HG02981 (cell line): ENCODE data around the gene ZCCHC24.
A peak's percentile ranks its signal among the peaks of the same experiment; 100 is the strongest.
"Not testable (repeated sequence)": the region's sequence is repeated elsewhere in the genome, so short reads cannot be mapped to it uniquely, and the experiment has no call there.

Experiments used
- ATAC-seq: cut with Tn5 transposase; IDR thresholded peaks from one replicate; pipeline ENCODE4 v1.9.1; 2021; ENCODE audit warnings: mild to moderate bottlenecking, moderate library complexity; ENCODE audit not compliant: unreplicated experiment

The ZCCHC24 gene

DNA sequence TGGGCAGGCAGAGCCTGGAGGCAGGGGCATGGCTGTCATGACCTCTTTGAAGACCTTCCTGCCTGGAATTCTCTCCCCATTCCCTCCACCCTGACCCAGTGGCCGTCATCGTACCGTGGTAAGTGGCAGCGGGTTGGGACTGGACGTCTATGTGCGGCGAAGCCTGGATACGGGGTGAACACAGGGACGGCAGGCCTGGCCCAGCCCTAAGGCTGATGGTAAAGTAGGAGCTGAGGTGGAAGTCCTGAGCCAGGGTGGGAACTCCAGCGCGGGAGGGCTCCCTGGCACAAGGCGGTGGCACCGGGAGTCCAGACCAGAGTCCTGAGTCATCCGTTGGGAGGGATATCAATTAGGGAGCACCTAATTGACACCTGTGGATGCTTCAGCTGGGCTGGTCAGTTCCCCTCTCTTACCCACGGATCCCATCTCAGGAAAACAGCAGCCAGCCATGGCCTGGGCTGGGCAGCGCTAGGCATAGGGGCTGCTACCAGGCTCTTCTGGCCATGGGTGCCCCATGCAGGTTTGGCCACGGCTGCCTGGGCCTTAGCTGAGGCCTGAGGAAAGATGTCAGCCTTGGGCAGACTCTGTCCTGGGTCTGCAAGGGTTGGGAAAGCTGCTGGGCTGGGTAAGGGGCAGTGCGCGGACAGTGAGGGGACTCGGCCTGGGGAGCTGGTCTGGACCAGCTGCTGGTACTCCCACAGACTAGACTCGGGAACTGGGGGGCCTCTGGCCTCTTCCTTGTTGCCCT is 94.8 kb downstream of the ZCCHC24 start:
- ATAC-seq: no peak

- ATAC-seq: no peak
These were observed 95.5 kb downstream of the ZCCHC24 start for GRCh38 chr10:79349766-79350406.

- ATAC-seq: no peak
These were observed 96.3 kb downstream of the ZCCHC24 start for GRCh38 chr10:79349072-79349491.

DNA sequence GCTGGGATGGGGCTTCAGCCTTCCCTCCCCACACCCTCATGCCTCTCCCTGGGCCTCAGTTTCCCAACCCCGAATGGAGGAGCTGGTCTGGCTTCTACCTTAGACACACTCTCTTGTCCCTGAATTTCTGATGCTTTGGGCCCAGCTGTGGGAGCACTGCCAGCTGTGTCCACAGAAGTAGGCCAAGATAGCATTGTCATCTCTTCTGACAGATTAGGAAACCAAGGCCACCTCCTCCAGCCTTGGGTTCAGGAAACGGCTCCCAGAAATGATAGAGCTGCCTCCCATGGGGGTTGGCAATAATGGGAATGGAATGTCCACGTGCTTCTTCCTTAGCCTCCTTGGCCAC is 96.8 kb downstream of the ZCCHC24 start:
- no peak for ATAC-seq

- peak; percentile 59 for ATAC-seq
These were observed 97.4 kb downstream of the ZCCHC24 start for GRCh38 chr10:79347894-79348639.

DNA sequence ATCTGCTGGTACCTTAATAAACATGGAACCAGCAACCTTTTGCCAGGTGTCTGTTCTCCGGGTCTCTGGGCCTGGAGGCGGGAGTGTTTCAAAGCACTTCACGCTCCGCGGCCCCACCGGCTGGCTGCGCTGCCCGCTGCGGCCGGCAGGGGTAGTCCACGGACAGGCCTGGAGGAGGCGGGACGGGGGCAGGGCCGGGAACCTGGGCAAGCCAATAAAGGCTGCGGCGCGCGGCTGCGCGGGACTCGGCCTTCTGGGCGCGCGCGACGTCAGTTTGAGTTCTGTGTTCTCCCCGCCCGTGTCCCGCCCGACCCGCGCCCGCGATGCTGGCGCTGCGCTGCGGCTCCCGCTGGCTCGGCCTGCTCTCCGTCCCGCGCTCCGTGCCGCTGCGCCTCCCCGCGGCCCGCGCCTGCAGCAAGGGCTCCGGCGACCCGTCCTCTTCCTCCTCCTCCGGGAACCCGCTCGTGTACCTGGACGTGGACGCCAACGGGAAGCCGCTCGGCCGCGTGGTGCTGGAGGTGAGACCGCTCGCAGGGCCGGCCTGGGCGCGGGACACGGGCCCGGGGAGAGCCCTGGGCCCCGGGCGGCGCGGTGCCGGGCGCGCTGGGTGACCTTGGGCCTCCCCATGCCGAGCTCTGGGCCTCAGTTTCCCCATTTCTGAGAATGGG is 98.1 kb downstream of the ZCCHC24 start, which contains the start of gene PPIF:
Gene PPIF (plus strand): TSS at position 244 of the 668 bp plus-strand sequence. CDS start 80 bp downstream, at position 324.
- peak; percentile 85 for ATAC-seq

DNA sequence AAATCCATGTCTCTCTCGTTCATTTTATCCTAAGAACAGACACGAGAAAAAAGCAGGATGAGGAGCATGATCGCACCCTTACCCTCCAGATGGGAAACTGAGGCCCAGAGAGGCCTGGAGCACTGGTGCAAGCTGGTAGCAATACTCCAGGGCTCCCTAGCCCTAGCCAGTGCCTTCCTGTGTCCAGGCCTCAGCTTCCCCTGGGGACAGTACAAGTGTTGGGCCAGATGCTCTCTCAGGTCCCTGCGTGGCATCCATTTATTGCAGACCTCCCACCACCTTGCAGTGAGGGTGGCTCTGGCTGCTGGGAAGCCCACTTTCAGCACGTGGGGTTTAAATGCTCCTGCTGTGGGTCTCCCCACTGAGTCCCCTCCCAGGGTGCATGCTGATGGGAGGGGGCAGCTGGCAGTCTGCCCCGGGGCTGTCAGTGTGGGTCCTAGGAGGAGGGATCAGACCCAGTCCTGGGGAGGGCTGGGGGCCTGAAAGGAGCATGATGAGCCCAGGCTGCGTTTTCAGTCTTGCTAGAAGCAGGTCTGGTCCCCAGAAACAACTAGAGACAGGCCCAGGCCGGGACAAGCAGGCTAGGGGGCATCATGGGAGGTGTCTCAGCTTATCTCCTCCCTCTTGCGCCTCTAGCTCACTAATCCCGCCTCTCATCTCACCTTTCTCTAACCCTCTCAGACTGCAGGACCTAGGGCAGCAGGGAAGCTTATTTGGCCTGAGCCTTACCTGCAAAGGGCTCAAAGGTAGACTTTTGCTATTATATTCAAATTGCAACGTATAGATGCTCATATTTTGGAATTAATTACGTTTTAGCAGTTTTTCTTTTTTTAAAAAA is 98.8 kb downstream of the ZCCHC24 start:
- no peak for ATAC-seq

DNA sequence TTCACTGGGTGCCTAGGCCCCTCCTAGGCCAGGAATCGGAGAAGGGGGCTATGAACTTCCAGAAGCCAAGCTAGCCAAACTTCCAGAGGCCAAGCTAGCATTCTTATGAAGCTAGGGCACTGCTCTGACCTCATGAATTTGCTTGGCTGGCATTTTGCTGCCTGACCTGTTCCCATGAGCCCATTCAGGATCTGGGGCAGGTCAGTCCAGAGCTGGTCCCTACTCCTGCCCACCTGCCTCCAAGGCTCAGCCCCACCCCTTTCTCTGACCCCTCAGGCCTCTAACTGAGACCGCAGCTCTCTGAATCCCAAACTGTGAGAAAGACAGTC is 99.4 kb downstream of the ZCCHC24 start:
- ATAC-seq: no peak

DNA sequence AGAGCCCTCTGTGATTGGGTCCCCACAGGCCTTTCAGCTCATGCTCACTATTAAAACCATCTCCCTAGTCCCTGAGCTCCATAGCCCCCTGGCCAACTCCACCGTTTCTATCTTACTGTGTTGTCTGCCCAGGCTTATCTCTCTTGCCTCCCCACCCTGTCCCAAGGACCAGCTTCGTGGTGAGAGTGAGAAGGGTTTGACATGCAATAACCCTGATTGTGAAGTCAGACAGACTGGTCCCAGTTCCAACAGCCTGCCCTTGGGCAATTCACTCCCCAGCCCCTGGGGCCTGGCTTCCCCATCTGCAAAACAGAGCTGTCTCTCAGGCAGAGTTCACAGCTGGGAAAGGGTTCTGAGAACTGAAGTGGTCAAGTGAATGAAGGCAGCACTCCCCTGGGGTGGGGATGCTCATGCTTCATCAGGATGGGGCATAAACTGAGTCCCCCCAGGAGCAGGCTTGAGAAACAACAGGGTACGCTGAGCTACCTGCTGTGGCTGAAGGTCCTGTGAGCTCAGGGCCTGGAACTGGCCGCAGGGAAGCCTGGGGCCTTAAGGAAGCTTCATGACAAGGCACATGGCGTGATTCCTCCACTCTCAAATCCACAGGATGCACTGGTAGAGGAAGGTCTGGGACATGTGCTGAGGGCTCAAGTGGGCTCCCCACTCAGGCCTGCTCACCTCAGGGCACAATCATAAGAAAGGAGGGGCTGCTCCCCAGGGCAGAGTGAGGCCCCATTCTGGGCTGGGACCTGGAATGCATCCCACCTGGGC is 100.0 kb downstream of the ZCCHC24 start:
- ATAC-seq: no peak

DNA sequence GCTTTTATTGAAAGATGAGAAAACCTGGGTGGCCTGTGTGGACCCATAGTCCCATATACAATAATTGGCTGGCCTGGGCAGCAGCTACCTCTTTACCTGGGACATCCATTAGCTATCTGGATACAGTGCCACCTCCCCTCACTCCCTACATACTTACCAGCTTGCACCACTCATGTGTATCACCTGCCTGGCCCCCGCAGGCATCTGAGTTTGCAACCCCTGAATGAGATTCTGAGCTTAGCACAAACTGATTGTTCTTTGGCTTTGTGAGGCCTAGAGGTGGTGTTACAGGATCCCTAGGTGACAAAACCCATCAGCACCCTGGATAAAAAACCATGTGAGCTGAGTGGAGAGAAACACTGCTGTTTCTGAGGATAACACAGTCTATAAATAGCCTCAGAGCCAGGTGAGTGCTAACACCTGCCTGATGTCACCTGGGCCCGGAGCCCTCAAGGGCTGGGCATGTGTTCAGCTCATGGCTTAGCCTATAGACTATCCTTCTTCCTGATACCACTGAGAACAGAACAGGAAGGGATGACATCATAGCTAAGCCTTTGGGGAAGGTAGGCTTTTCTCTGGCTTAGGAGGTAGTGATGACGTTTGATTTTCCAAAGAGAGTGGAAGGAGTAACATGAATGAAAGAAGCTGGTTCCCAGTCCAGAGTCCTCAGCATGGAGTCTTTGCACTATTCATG is 100.8 kb downstream of the ZCCHC24 start:
- no peak for ATAC-seq

- no peak for ATAC-seq
These were observed 102.4 kb downstream of the ZCCHC24 start for GRCh38 chr10:79342811-79343561.

DNA sequence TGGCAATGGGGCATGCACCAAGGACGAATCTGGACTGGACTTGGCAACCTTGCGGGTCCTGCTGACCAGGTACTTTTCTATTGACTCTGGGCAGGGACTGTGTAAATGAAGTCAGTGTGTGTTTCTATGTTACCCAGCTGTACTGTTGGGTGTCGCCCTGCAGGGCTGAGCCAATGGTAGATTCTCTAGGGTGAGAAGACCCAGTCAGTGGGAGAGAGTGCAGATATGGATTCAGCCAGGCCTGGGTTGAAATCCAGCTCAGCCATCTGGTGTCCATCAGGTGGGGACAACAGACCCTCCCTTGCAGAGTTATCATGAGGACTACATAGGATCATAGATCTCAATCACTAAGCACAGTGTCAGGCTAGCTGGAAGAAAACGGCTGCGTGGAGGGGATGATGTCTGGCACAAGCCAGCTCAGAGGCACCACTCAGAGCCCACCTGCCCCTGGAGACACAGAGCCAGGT is 103.1 kb downstream of the ZCCHC24 start:
- ATAC-seq: no peak

GRCh38 chr10:79340646-79341244 is 104.7 kb downstream of the ZCCHC24 start:
- ATAC-seq: no peak

DNA sequence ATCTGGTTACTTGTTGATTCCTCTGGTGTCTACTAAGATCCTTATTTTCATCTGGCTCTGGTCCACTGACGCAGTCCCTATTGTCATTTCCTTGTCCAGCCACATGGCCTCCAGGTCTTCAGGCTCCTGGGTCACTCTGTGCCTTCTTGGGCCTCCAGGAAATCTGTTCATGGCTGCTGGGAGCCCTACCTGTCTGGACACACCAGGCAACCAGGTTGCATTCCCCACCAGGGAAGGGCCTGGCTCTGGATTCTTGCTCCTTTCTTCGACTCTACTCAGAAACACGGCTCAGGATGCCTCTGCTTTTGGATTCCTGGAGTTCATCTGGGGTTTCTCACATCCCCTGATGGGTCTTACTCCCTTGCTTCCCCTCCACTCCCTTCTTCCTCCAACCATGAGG is 106.2 kb downstream of the ZCCHC24 start:
- ATAC-seq: no peak

DNA sequence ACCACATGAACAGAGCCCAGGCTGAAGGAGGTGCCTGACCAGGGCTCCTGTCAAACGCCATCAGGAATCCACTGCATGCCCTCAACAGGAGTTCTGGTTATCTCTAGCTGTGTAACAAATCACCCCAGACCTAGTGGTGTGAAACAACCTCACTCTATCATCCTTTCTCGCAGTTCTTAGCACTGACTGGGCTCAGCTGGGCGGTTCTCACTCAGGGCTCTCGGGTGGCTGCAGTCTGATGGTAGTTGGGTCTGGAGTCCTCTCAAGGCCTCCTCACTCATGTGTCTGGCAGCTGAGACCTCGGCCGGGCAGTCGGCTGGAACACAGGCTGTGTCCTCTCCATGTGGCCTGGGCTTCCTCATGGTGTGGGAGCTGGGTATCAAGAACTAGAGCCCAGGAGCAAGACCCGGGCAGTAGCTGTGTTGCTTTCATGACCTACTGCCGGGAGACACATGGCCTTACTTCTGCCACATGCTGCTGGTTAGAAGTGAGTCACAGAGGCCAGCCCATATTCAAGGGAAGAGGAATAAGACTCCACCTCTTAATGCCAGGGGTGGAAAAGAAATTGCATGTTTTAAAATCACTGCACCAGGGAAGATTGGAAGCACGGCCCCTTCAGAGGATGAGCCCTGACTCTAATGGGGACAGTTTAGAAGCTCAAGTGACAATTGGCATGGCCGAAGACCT is 107.5 kb downstream of the ZCCHC24 start:
- ATAC-seq: not testable (repeated sequence)

DNA sequence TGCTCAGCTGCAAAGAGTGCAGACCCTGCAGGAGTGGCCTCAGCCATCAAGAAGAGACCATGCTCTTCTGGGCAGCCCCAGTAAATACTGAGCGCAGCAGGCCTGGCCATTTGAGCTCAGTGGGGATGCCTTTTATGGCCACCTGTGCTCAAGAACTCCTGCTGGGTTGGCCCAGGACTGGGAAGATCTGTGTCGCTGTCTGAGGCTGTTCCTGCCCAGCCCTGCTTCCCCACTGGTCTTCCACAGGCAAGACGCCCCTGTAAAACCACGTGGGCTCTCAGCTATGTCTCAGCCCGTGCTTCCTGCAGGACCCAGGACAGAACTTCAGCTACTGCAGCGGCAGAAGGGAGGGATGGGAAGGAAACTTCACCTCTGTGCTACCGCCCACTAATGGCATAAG is 108.7 kb downstream of the ZCCHC24 start:
- ATAC-seq: no peak

DNA sequence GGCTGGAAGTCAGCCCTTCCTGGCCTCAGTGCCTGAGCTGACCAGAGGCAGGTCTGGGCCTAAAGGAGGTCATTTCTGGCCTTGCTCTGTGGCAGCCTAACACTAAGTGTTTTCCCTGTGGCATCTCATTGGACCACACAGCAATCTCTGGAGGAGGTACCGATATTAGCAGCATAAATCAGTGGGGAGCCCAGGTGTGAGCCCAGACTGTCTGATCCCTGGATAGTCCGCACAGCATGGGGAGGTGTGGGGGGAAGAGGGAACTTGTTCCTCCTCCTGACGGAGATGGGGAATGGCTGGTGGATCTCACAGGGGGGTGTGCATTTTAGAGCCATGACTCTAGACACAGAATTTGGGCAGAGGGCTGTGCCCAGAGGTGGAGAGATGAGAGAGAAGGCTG is 109.1 kb downstream of the ZCCHC24 start:
- ATAC-seq: no peak
